ENCODE measurements around the gene ANKRD55. TPM values are rescaled to one million over a fixed set of nuclear protein-coding genes. Genes with fewer than 3 reads are reported as not detected.

ANKRD55 gene
- total RNA-seq, result not detected

GRCh38 chr5:56233230-56233629, at the start of gene ANKRD55:
Gene ANKRD55 (minus strand): TSS chr5:56233330. CDS start chr5:56232913, 417 bp downstream.
- Histone ChIP-seq H3K4me1 (no peaks in the 10 kb centered on the region), H3K4me3 (no peak within 1 kb of the TSS), H3K27me3 (no peaks in the 10 kb centered on the region), H3K27ac (no peak within 1 kb of the TSS), H3K9me3 (peaks cover 0 to under 1% (median 0%) of the 10 kb centered on the region in 4 donors), H3K36me3 (no peaks in the 10 kb centered on the region)
- WGBS, 2 donors, result 60% methylated on average over 8 of the region's 8 CpGs
- no peak for DNase-seq (ENCODE audit: low spot score in 2 of 2)
- TF ChIP-seq, protein P1, sequence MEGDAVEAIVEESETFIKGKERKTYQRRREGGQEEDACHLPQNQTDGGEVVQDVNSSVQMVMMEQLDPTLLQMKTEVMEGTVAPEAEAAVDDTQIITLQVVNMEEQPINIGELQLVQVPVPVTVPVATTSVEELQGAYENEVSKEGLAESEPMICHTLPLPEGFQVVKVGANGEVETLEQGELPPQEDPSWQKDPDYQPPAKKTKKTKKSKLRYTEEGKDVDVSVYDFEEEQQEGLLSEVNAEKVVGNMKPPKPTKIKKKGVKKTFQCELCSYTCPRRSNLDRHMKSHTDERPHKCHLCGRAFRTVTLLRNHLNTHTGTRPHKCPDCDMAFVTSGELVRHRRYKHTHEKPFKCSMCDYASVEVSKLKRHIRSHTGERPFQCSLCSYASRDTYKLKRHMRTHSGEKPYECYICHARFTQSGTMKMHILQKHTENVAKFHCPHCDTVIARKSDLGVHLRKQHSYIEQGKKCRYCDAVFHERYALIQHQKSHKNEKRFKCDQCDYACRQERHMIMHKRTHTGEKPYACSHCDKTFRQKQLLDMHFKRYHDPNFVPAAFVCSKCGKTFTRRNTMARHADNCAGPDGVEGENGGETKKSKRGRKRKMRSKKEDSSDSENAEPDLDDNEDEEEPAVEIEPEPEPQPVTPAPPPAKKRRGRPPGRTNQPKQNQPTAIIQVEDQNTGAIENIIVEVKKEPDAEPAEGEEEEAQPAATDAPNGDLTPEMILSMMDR (IDR thresholded peaks at IDR 0.05), result no peak
- no peak for TF ChIP-seq EP300 (IDR thresholded peaks at IDR 0.05)
- TF ChIP-seq POLR2A (IDR thresholded peaks at IDR 0.05), result no peak

- no peak for TF ChIP-seq EP300 (IDR thresholded peaks at IDR 0.05)
- Histone ChIP-seq H3K36me3 (no peaks in the 10 kb centered on the region), H3K9me3 (no peaks in the 10 kb centered on the region), H3K27me3 (no peaks in the 10 kb centered on the region), H3K4me3 (no peak overlapping the region), H3K4me1 (peaks cover 0 to 29% (median 14%) of the 10 kb centered on the region in 4 donors), H3K27ac (no peak overlapping the region)
- 64 to 68% methylated on average over 1 of the region's 1 CpG for WGBS, 2 donors
- DNase-seq (ENCODE audit: low spot score in 2 of 2), result no peak
Observed at GRCh38 chr5:56282216-56282615, 49.1 kb upstream of the ANKRD55 start.

- Histone ChIP-seq H3K4me1 (peaks cover 0 to 29% (median 14%) of the 10 kb centered on the region in 4 donors), H3K27ac (no peak overlapping the region), H3K27me3 (no peaks in the 10 kb centered on the region), H3K4me3 (no peak overlapping the region), H3K36me3 (no peaks in the 10 kb centered on the region), H3K9me3 (no peaks in the 10 kb centered on the region)
- 72 to 86% methylated on average over 5 of the region's 5 CpGs for WGBS, 2 donors
- TF ChIP-seq EP300 (IDR thresholded peaks at IDR 0.05), result no peak
- TF ChIP-seq POLR2A (IDR thresholded peaks at IDR 0.05), result no peak
- TF ChIP-seq, protein P1 (IDR thresholded peaks at IDR 0.05), result no peak
- DNase-seq (ENCODE audit: low spot score in 2 of 2), result no peak
Observed at GRCh38 chr5:56281489-56282165, 48.5 kb upstream of the ANKRD55 start.

DNA sequence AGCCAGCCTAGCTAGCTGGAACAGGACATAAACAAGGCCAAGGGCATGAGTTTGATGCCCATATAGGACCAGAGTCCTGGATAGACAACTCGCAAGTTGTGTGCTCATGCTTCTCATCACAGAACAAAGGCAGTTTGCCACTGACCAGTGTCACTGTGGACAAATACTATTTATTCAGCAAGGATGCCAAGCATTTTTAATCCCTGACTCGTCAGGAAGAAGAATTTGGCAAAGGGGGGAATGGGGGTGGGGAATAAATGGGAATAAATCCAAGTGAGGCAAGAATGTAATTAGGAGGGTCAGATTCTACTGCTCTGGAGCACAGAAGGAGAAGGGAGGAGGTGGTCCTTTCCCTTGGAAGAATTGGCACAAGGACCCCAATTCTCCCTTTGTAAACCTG, 46.8 kb upstream of the ANKRD55 start:
- 7 to 24% methylated on average over 2 of the region's 2 CpGs for WGBS, 2 donors
- no peaks in the 10 kb centered on the region for H3K36me3 ChIP-seq
- H3K27ac ChIP-seq, result peak overlapping the region in 1 of 4 donors; percentile 40
- peaks cover 0 to 29% (median 14%) of the 10 kb centered on the region in 4 donors for H3K4me1 ChIP-seq
- no peaks in the 10 kb centered on the region for H3K27me3 ChIP-seq
- no peak overlapping the region for H3K4me3 ChIP-seq
- TF ChIP-seq EP300 (IDR thresholded peaks at IDR 0.05) (no peak), POLR2A (IDR thresholded peaks at IDR 0.05) (no peak)
- TF ChIP-seq, protein P1 (IDR thresholded peaks at IDR 0.05), result no peak
- no peaks in the 10 kb centered on the region for H3K9me3 ChIP-seq
- no peak for DNase-seq (ENCODE audit: low spot score in 2 of 2)

- TF ChIP-seq EP300 (IDR thresholded peaks at IDR 0.05) (no peak), POLR2A (IDR thresholded peaks at IDR 0.05) (no peak)
- TF ChIP-seq, protein P1 (IDR thresholded peaks at IDR 0.05), result no peak
- 71 to 75% methylated on average over 6 of the region's 6 CpGs for WGBS, 2 donors
- H3K4me1 ChIP-seq, result peaks cover 0 to 29% (median 14%) of the 10 kb centered on the region in 4 donors
- H3K27ac ChIP-seq, result peak overlapping the region in 2 of 4 donors; percentile 22 to 40
- no peaks in the 10 kb centered on the region for H3K36me3 ChIP-seq
- no peak for DNase-seq (ENCODE audit: low spot score in 2 of 2)
- H3K4me3 ChIP-seq, result no peak overlapping the region
- no peaks in the 10 kb centered on the region for H3K9me3 ChIP-seq
- H3K27me3 ChIP-seq, result no peaks in the 10 kb centered on the region
Observed at GRCh38 chr5:56279291-56279690, 46.2 kb upstream of the ANKRD55 start.

Measured in tibial nerve (tissue), 4 donors.